DOHH2 (cell line): ENCODE data around the gene KCNQ1.

ENCODE experiments used
- H3F3A ChIP-seq: fragments of 200-600 bp; sonication (generic), shearing (Covaris generic); 2 replicates; pipeline ENCODE4 v1.6.0; 2016; ENCODE audit warnings: antibody characterized with exemption, mild to moderate bottlenecking; ENCODE audit not compliant: control insufficient read depth, insufficient read depth
- H3K27ac ChIP-seq: fragments of 200-600 bp; sonication (generic); 2 replicates; pipeline ENCODE4 v1.5.1; 2014; ENCODE audit warnings: low read depth, mild to moderate bottlenecking, low read length, moderate library complexity
- H3K27me3 ChIP-seq: fragments of 200-600 bp; sonication (generic); 2 replicates; pipeline ENCODE4 v1.6.1; 2014; ENCODE audit warnings: mild to moderate bottlenecking, low read length, mixed read lengths; ENCODE audit not compliant: control insufficient read depth
- H3K36me3 ChIP-seq: fragments of 200-600 bp; sonication (generic); 2 replicates; pipeline ENCODE4 v1.6.1; 2014; ENCODE audit warnings: mild to moderate bottlenecking, low read length, moderate library complexity, mixed read lengths; ENCODE audit not compliant: control insufficient read depth
- H3K4me1 ChIP-seq: fragments of 200-600 bp; sonication (generic); 2 replicates; pipeline ENCODE4 v1.6.1; 2014; ENCODE audit warnings: mild to moderate bottlenecking, low read length, mixed read lengths; ENCODE audit not compliant: control insufficient read depth
- H3K4me2 ChIP-seq: fragments of 200-600 bp; sonication (generic); 2 replicates; pipeline ENCODE4 v1.6.0; 2014; ENCODE audit warnings: mild to moderate bottlenecking, low read length, moderate library complexity
- H3K4me3 ChIP-seq: fragments of 200-600 bp; sonication (generic); 2 replicates; pipeline ENCODE4 v1.5.1; 2014; ENCODE audit warnings: mild to moderate bottlenecking, low read length, mixed read lengths
- H3K79me2 ChIP-seq: fragments of 200-600 bp; sonication (generic); 2 replicates; pipeline ENCODE4 v1.6.1; 2014; ENCODE audit warnings: mild to moderate bottlenecking, low read length, mixed read lengths; ENCODE audit not compliant: control insufficient read depth
- H3K9me2 ChIP-seq: fragments of 200-600 bp; sonication (generic); replicated peaks from 2 replicates; pipeline ENCODE4 v1.6.1; 2014; ENCODE audit warnings: mild to moderate bottlenecking, low read length, mixed read lengths; ENCODE audit not compliant: control insufficient read depth
- H3K9me3 ChIP-seq: fragments of 200-600 bp; sonication (generic); 2 replicates; pipeline ENCODE4 v1.6.1; 2014; ENCODE audit warnings: antibody characterized with exemption, low read length, mixed read lengths; ENCODE audit not compliant: control insufficient read depth, insufficient read depth
- H4K20me1 ChIP-seq: fragments of 200-600 bp; sonication (generic); 2 replicates; pipeline ENCODE4 v1.6.0; 2014; ENCODE audit warnings: low read depth, mild to moderate bottlenecking, antibody characterized with exemption, low read length, moderate library complexity; ENCODE audit not compliant: control insufficient read depth, insufficient read depth
- CTCF ChIP-seq: fragments of 200-600 bp; sonication (generic); IDR thresholded peaks from one replicate; pipeline ENCODE4 v1.5.1; 2014; ENCODE audit warnings: antibody characterized with exemption, mild to moderate bottlenecking, low read depth, low read length; ENCODE audit not compliant: poor library complexity, severe bottlenecking
- EZH2phosphoT487 ChIP-seq: fragments of 200-600 bp; sonication (generic); IDR thresholded peaks from 2 replicates; pipeline ENCODE4 v1.6.1; 2017; ENCODE audit warnings: borderline replicate concordance, mild to moderate bottlenecking, antibody characterized with exemption, low read length, moderate library complexity, mixed read lengths

The KCNQ1 gene

GRCh38 chr11:2825261-2825888, 380.6 kb downstream of the KCNQ1 start:
- H3K27ac ChIP-seq = no peak overlapping the region
- no peak overlapping the region for H3K4me3 ChIP-seq
- no peaks in the 10 kb centered on the region for H3K27me3 ChIP-seq
- H3K4me1 ChIP-seq = no peaks in the 10 kb centered on the region
- no peaks in the 10 kb centered on the region for H3K79me2 ChIP-seq
- H3K9me3 ChIP-seq = peaks cover 14% of the 10 kb centered on the region
- no peaks in the 10 kb centered on the region for H4K20me1 ChIP-seq
- TF ChIP-seq CTCF (no peak), EZH2phosphoT487 (no peak)
- no peaks in the 10 kb centered on the region for H3K9me2 ChIP-seq
- H3F3A ChIP-seq = no peaks in the 10 kb centered on the region
- no peak overlapping the region for H3K4me2 ChIP-seq
- no peaks in the 10 kb centered on the region for H3K36me3 ChIP-seq

GRCh38 chr11:2825889-2826678, 381.3 kb downstream of the KCNQ1 start:
- TF ChIP-seq CTCF = no peak
- no peak for TF ChIP-seq EZH2phosphoT487
- Histone ChIP-seq H4K20me1 (no peaks in the 10 kb centered on the region), H3K9me2 (no peaks in the 10 kb centered on the region), H3K4me2 (no peak overlapping the region), H3K4me3 (no peak overlapping the region), H3K79me2 (no peaks in the 10 kb centered on the region), H3F3A (no peaks in the 10 kb centered on the region), H3K27me3 (no peaks in the 10 kb centered on the region), H3K9me3 (peaks cover 14% of the 10 kb centered on the region), H3K36me3 (no peaks in the 10 kb centered on the region), H3K4me1 (no peaks in the 10 kb centered on the region), H3K27ac (no peak overlapping the region)

GRCh38 chr11:2826679-2827056, 381.9 kb downstream of the KCNQ1 start:
- Histone ChIP-seq H3K4me3 (no peak overlapping the region), H3K9me3 (peaks cover 14% of the 10 kb centered on the region), H3F3A (no peaks in the 10 kb centered on the region), H3K27me3 (no peaks in the 10 kb centered on the region), H3K9me2 (no peaks in the 10 kb centered on the region), H3K4me2 (no peak overlapping the region), H3K4me1 (no peaks in the 10 kb centered on the region), H3K79me2 (no peaks in the 10 kb centered on the region), H4K20me1 (no peaks in the 10 kb centered on the region), H3K36me3 (no peaks in the 10 kb centered on the region), H3K27ac (no peak overlapping the region)
- TF ChIP-seq EZH2phosphoT487 = no peak
- TF ChIP-seq CTCF = no peak
